HepG2 (cell line): ENCODE results near the gene ATP2B3. TPM values are rescaled to one million over a fixed set of nuclear protein-coding genes. Genes with fewer than 3 reads are reported as not detected.

Experiments used
- BORCS8-MEF2B ChIP-seq: sonication (generic); formaldehyde crosslinking; IDR thresholded peaks from 2 replicates; pipeline ENCODE4 v1.8.0; 2022; ENCODE audit warnings: mild to moderate bottlenecking, missing genetic modification reagents
- ETV5 ChIP-seq: IDR thresholded peaks from 2 replicates; pipeline ENCODE4 v1.6.1; 2018; ENCODE audit warnings: missing biosample characterization, missing genetic modification reagents, inconsistent platforms, borderline replicate concordance
- GABPB1 ChIP-seq: IDR thresholded peaks from 2 replicates; pipeline ENCODE4 v1.6.1; 2016; ENCODE audit warnings: mild to moderate bottlenecking, missing genetic modification reagents, moderate library complexity, missing compliant biosample characterization
- HOXA7 ChIP-seq: sonication (generic); formaldehyde crosslinking; IDR thresholded peaks from 2 replicates; pipeline ENCODE4 v1.8.1; 2022; ENCODE audit warnings: mild to moderate bottlenecking, missing genetic modification reagents, moderate library complexity
- NFYC ChIP-seq: IDR thresholded peaks from 2 replicates; pipeline ENCODE4 v1.6.1; 2016; ENCODE audit warnings: missing genetic modification reagents, missing compliant biosample characterization
- TBX3 ChIP-seq: fragments of 450-650 bp; IDR thresholded peaks from 2 replicates; pipeline ENCODE4 v1.6.1; 2017; ENCODE audit warnings: antibody characterized with exemption, mild to moderate bottlenecking, inconsistent platforms, borderline replicate concordance
- ZFYVE20 ChIP-seq: sonication (generic); formaldehyde crosslinking; IDR thresholded peaks from 2 replicates; pipeline ENCODE4 v1.8.0; 2023; ENCODE audit warnings: low read depth, mild to moderate bottlenecking, moderate library complexity, missing genetic modification reagents, borderline replicate concordance
- ZMAT3 ChIP-seq: sonication (generic); formaldehyde crosslinking; conservative IDR thresholded peaks from 2 replicates; pipeline ENCODE4 v1.7.0; 2021; ENCODE audit warnings: missing genetic modification reagents
- ZNF124 ChIP-seq: sonication (generic); formaldehyde crosslinking; IDR thresholded peaks from 2 replicates; pipeline ENCODE4 v1.4.0; 2020; ENCODE audit warnings: missing genetic modification reagents
- ZSCAN9 ChIP-seq: IDR thresholded peaks from 2 replicates; pipeline ENCODE4 v1.6.1; 2016; ENCODE audit warnings: borderline replicate concordance
- polyA plus RNA-seq, 8 experiments: library from polyadenylated mRNA; depleted of rRNA in 3 of 8; stranded (reverse) in 7 of 8; unstranded in 1 of 8; fragments of >200 nt; fragmentation: Illumina TruSeq in 4 of 8; extraction: Trizol in 4 of 8; gene quantifications; 2 replicates each; pipeline versions ENCODE4 v1.2.1 to v1.2.3, GENCODE V29; 2011 to 2016; ENCODE audit warnings: low read depth in 4 of 8, missing spikeins in 1 of 8, mixed read lengths in 1 of 8; ENCODE audit not compliant: insufficient read depth in 1 of 8
- total RNA-seq, 5 experiments: library from RNA; depleted of rRNA; stranded (reverse); fragments of >200 nt; fragmentation: Illumina TruSeq; extraction: Trizol; gene quantifications; 2 replicates each; pipeline ENCODE4 v1.2.3, GENCODE V29; 2016; ENCODE audit warnings: low read depth in 1 of 5
- TF ChIP-seq, protein P1 (sequence below): sonication (generic); formaldehyde crosslinking; IDR thresholded peaks from 2 replicates; pipeline ENCODE4 v1.8.1; 2023; ENCODE audit warnings: mild to moderate bottlenecking, moderate library complexity, missing genetic modification reagents
- TF ChIP-seq, protein P2 (sequence below): sonication (generic); formaldehyde crosslinking; conservative IDR thresholded peaks from 2 replicates; pipeline ENCODE4 v1.8.0; 2022; ENCODE audit warnings: missing genetic modification reagents
- TF ChIP-seq, protein P3 (sequence below): IDR thresholded peaks from 2 replicates; pipeline ENCODE4 v1.6.1; 2012; ENCODE audit warnings: low read length, improper control_type of control experiment
- TF ChIP-seq, protein P4 (sequence below): sonication (generic); formaldehyde crosslinking; IDR thresholded peaks from 2 replicates; pipeline ENCODE4 v1.5.0; 2020; ENCODE audit warnings: mild to moderate bottlenecking, missing genetic modification reagents, borderline replicate concordance
- TF ChIP-seq, protein P5 (sequence below): sonication (generic); formaldehyde crosslinking; IDR thresholded peaks from 2 replicates; pipeline ENCODE4 v1.8.0; 2022; ENCODE audit warnings: mild to moderate bottlenecking, missing genetic modification reagents, borderline replicate concordance
- TF ChIP-seq, protein P6 (sequence below): sonication (generic); formaldehyde crosslinking; IDR thresholded peaks from 2 replicates; pipeline ENCODE4 v1.8.0; 2022; ENCODE audit warnings: missing genetic modification reagents, mild to moderate bottlenecking, moderate library complexity, borderline replicate concordance

The ATP2B3 gene
- total and polyA plus RNA-seq, 2 of the 13 experiments (the other 11 are each of a cell fraction or from before 2014, with no cell fraction given), result not detected

DNA sequence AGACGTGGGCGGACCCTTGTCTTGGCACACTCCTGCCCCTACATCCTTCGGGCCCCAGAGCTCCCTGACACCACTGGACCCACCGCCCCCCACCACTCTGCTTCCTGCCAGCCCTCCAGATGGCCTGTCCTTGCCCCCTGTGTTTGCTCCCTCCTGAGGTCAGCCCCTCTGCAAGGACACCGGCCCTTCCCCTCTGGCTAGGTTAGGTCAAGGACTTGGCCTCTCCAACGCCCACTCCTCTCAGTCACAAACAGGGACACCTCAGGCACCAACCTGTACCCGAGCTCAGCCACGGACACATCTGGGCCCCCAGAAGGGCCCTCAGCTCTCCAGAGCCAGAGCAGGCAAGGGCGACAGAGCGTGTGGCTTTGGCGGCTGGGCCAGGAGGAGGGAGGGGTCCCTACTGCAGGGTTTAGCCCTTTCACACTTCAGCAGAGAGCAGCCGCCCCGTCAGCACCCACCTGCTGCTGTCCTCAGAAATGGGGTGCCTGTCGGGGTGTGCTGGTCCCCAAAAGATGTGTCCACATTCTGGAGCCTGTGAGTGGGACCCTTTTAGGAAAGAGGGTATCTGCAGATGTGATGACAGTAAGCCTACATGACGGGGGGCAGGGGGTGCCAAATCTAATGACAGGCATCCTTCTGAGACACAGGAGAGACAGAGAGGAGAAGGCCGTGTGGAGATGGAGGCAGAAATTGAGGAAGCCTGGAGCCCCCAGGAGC lies 106.0 kb downstream of the ATP2B3 start (continued):
- TF ChIP-seq, protein P1, sequence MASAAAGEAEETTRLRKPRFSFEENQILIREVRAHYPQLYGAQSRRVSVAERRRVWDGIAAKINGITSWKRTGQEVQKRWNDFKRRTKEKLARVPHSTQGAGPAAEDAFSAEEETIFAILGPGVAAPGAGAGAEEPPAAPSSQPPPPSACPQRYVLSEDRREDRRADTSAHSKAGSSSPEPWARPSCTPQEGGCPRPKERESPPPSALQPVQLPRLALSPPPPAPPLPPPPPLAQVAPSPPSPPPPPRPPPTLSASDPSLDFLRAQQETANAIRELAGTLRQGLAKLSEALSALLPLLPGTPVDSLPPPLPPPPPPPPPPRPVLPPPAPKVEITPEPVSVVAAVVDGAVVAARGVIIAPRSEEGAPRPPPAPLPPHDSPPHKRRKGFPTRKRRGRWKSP (CRISPR knock-in tag), result no peak
- TF ChIP-seq, protein P2, sequence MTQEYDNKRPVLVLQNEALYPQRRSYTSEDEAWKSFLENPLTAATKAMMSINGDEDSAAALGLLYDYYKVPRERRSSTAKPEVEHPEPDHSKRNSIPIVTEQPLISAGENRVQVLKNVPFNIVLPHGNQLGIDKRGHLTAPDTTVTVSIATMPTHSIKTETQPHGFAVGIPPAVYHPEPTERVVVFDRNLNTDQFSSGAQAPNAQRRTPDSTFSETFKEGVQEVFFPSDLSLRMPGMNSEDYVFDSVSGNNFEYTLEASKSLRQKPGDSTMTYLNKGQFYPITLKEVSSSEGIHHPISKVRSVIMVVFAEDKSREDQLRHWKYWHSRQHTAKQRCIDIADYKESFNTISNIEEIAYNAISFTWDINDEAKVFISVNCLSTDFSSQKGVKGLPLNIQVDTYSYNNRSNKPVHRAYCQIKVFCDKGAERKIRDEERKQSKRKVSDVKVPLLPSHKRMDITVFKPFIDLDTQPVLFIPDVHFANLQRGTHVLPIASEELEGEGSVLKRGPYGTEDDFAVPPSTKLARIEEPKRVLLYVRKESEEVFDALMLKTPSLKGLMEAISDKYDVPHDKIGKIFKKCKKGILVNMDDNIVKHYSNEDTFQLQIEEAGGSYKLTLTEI (CRISPR knock-in tag), result no peak
- TF ChIP-seq, protein P3, sequence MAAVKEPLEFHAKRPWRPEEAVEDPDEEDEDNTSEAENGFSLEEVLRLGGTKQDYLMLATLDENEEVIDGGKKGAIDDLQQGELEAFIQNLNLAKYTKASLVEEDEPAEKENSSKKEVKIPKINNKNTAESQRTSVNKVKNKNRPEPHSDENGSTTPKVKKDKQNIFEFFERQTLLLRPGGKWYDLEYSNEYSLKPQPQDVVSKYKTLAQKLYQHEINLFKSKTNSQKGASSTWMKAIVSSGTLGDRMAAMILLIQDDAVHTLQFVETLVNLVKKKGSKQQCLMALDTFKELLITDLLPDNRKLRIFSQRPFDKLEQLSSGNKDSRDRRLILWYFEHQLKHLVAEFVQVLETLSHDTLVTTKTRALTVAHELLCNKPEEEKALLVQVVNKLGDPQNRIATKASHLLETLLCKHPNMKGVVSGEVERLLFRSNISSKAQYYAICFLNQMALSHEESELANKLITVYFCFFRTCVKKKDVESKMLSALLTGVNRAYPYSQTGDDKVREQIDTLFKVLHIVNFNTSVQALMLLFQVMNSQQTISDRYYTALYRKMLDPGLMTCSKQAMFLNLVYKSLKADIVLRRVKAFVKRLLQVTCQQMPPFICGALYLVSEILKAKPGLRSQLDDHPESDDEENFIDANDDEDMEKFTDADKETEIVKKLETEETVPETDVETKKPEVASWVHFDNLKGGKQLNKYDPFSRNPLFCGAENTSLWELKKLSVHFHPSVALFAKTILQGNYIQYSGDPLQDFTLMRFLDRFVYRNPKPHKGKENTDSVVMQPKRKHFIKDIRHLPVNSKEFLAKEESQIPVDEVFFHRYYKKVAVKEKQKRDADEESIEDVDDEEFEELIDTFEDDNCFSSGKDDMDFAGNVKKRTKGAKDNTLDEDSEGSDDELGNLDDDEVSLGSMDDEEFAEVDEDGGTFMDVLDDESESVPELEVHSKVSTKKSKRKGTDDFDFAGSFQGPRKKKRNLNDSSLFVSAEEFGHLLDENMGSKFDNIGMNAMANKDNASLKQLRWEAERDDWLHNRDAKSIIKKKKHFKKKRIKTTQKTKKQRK, result no peak
- TF ChIP-seq ZMAT3 (no peak; the same call in 1 of the 2 replicates), ETV5 (CRISPR knock-in tag) (peak; percentile 81), GABPB1 (peak; percentile 29), TBX3 (no peak), ZFYVE20 (CRISPR knock-in tag) (no peak), BORCS8-MEF2B (CRISPR knock-in tag) (no peak), HOXA7 (CRISPR knock-in tag) (no peak), ZNF124 (CRISPR knock-in tag) (no peak), NFYC (CRISPR knock-in tag) (no peak), ZSCAN9 (no peak)
- TF ChIP-seq, protein P4, sequence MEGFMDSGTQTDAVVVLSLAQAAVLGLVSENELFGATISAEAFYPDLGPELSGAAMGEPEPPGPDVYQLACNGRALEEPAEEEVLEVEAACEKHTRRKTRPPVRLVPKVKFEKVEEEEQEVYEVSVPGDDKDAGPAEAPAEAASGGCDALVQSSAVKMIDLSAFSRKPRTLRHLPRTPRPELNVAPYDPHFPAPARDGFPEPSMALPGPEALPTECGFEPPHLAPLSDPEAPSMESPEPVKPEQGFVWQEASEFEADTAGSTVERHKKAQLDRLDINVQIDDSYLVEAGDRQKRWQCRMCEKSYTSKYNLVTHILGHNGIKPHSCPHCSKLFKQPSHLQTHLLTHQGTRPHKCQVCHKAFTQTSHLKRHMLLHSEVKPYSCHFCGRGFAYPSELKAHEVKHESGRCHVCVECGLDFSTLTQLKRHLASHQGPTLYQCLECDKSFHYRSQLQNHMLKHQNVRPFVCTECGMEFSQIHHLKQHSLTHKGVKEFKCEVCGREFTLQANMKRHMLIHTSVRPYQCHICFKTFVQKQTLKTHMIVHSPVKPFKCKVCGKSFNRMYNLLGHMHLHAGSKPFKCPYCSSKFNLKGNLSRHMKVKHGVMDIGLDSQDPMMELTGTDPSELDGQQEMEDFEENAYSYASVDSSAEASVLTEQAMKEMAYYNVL (CRISPR knock-in tag), result 0 out of 2 replicates have a peak, but pooled peaks have one; percentile 44
- TF ChIP-seq, protein P5, sequence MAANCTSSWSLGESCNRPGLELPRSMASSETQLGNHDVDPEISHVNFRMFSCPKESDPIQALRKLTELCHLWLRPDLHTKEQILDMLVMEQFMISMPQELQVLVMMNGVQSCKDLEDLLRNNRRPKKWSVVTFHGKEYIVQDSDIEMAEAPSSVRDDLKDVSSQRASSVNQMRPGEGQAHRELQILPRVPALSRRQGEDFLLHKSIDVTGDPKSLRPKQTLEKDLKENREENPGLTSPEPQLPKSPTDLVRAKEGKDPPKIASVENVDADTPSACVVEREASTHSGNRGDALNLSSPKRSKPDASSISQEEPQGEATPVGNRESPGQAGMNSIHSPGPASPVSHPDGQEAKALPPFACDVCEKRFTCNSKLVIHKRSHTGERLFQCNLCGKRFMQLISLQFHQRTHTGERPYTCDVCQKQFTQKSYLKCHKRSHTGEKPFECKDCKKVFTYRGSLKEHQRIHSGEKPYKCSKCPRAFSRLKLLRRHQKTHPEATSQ (CRISPR knock-in tag), result no peak
- TF ChIP-seq, protein P6, sequence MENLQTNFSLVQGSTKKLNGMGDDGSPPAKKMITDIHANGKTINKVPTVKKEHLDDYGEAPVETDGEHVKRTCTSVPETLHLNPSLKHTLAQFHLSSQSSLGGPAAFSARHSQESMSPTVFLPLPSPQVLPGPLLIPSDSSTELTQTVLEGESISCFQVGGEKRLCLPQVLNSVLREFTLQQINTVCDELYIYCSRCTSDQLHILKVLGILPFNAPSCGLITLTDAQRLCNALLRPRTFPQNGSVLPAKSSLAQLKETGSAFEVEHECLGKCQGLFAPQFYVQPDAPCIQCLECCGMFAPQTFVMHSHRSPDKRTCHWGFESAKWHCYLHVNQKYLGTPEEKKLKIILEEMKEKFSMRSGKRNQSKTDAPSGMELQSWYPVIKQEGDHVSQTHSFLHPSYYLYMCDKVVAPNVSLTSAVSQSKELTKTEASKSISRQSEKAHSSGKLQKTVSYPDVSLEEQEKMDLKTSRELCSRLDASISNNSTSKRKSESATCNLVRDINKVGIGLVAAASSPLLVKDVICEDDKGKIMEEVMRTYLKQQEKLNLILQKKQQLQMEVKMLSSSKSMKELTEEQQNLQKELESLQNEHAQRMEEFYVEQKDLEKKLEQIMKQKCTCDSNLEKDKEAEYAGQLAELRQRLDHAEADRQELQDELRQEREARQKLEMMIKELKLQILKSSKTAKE (CRISPR knock-in tag), result peak; percentile 95
